HG02981 (cell line): ENCODE data around the gene BRD7.

Experiments used
- ATAC-seq: cut with Tn5 transposase; IDR thresholded peaks from one replicate; pipeline ENCODE4 v1.9.1; 2021; ENCODE audit warnings: mild to moderate bottlenecking, moderate library complexity; ENCODE audit not compliant: unreplicated experiment

Gene BRD7

GRCh38 chr16:50368410-50369132, at the start of gene BRD7:
TSS of gene BRD7 (minus strand) at chr16:50368988. CDS start at chr16:50368774, 214 bp downstream.
- ATAC-seq, result peak; percentile 66

- no peak for ATAC-seq
Observed at GRCh38 chr16:50416388-50416787, 47.6 kb upstream of the BRD7 start.

DNA sequence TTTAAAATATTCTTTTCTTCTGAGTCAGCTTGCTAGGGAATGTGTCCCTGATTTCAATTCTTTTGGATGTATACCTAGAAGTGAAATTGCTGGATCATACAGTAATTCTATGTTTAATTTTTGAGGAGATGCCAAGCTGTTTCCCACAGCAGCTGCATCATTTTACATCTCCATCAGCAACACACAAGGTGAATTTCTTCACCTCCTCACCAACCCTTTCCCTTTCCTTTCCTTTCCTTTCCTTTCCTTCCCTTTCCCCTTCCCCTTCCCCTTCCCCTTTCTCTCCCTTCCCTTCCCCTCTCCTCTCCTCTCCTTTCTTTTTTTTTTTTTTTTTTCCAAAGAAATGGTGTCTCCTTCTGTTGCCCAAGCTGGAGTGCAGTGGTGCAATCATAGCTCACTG, 45.4 kb upstream of the BRD7 start:
- ATAC-seq, result no peak

DNA sequence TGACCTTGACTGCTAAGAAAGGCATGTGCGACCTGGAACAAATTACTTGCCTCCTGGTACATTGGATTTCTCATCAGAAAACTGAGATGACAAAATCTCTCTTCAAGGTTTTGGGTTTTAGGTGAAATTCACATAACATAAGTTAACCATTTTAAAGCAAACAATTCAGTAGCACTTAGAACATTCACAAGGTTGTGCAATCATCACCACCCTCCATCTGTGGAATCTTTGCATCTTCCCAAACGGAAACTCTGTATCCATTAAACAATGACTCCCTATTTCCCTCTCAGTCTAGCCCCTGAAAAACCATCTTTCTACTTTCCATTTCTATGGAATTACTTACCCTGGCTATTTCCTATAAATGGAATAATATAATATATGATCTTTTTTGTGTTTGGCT, 42.2 kb upstream of the BRD7 start:
- no peak for ATAC-seq

DNA sequence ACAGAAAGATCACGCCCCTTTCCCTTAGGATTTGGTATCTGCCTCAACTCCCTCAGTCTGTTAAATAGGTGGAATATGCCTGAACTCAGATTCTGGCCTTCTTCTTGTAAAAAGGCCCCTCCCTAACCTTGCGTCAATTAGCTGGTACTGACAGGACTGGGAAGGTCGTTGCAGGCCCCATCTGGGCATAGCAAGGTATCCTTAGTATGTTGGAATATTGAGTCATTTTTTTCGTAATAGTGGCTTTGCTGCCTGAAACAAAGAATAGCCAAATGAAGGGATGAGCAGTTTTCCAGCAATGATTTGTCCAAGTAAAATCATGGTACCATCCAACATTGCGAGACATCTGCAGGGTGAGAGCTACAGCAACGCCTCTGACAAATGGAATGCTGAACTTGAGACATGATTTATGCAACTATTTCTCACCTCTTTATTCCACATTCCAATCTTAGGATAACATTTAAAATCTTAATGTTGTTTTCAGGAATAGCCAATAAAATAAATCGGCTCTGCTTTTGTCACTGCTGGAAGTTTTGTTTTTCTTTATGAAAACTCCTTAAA, 39.3 kb upstream of the BRD7 start:
- no peak for ATAC-seq

GRCh38 chr16:50407351-50407750, 38.6 kb upstream of the BRD7 start:
- no peak for ATAC-seq

- ATAC-seq, result no peak
Observed at GRCh38 chr16:50403491-50403890, 34.7 kb upstream of the BRD7 start.

DNA sequence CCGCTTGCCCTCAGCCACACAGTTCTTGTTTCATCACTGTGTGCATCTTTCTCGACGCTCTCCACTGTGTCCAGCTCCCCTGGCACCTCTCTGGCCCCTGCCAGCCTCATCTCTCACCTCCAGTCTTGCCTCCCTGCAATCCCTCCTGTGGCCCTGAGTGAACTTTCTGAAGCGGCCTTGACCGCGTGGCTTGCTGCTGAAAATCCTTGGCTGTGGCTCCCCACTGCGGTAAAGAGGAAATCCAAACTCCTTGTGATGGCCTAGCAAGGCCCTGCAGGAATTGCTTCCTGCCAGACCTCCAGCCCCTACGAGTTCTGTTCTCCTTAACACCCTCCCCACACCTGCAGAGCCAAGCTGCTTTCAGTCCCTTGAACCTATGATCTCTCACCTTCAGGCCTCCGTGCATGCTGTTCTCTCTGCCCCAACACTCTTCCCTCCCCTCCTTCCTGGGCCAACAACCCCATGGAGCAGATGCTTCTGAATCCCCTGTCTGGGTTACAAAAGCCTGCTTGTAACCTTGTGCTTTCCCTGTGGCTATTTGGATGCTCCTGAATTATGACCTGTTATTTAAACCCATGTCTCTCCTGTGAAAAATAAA, 33.6 kb upstream of the BRD7 start:
- no peak for ATAC-seq

GRCh38 chr16:50401355-50401754, 32.6 kb upstream of the BRD7 start:
- ATAC-seq, result no peak

DNA sequence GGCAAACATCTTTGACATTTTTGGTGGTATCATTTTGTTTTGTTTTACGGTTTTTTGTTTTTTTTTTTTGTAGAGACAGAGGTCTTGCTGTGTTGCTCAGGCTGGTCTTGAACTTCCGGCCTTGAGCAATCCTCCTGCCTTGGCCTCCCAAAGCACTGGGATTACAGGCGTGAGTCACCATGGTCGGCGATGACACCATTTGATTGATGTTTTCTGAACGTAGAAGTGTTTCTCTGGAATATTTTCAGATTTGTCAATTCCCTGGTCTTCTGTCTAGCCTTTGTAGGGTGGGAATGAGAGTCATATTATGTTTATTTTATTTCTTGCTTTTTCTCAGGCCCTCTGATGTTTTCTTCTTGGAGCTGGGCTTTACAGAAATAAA, 32.2 kb upstream of the BRD7 start:
- ATAC-seq, result no peak

DNA sequence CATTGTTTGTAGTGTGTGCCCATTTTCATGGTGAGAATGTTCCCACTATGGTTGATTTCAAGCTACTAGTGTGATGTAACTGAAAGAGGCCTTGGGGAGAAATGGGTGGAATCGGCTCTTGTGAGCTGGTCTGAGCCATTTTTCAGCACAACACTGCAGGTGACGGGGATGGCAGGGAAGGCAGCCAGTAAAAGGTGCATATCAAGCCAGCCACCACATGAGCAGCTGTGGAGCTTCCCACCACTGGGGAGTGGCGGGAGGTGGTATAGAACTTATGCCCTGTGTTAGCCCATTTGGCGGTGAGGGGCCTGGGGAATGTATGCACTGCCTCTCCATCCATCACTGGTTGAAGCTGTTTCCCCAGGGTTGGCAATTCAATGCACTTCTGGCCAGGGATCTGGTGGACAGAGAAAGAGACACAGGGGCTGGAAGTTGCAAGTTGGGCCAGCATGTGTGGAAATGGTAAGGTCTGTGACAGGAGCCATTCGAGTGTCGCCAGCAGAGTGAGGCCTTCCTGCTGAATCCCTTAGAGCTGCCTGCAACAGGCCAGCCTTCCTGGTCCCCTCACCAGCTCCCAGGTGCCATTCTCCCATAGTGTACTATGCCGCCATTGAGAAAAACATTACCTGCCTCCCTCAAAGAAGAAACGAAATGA, 31.7 kb upstream of the BRD7 start:
- no peak for ATAC-seq

- no peak for ATAC-seq
Observed at GRCh38 chr16:50399411-50399810, 30.6 kb upstream of the BRD7 start.

GRCh38 chr16:50398336-50398735, 29.5 kb upstream of the BRD7 start:
- no peak for ATAC-seq

GRCh38 chr16:50396761-50397535, 28.2 kb upstream of the BRD7 start:
- no peak for ATAC-seq

DNA sequence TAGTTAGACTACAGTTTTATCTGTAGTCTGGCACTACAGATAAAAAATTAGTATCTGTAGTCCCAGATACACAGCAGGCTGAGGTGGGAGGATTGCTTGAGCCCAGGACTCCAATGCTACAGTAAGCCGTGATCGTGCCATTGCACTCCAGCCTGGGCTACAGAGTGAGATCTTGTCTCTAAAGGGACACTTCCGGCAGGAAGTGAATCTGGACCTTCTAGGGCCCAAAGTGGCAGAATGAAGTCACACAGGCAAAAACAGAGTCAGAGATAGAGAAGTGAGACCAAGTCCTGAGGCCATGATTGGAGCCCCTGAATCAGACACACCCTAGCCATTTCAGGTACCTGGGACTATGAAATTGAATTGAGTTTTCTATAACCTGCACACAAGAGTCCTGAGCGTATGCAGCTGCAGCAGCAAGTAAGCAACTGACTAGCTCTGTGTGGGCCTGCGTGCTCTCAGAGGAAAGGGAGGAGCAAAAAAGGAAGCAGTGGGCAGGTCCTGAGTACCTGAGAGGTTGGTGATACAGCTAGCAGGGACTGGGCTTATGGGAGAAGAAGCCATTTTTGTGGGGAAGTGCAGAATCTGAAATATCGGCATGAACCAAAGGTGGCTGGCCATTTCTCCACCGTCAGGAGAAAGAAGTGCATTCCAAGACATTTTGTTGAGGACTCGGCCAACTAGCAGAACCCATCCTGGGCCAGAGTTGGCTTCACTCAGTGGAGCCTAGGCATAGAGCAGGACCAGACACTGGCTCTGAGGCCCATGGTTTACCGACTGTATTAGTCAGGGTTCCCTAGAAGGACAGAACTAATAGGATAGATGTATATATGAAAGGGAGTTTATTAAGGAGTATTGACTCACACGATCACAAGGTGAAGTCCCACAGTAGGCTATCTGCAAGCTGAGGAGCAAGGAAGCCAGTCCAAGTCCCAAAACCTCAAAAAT, 27.2 kb upstream of the BRD7 start:
- no peak for ATAC-seq

DNA sequence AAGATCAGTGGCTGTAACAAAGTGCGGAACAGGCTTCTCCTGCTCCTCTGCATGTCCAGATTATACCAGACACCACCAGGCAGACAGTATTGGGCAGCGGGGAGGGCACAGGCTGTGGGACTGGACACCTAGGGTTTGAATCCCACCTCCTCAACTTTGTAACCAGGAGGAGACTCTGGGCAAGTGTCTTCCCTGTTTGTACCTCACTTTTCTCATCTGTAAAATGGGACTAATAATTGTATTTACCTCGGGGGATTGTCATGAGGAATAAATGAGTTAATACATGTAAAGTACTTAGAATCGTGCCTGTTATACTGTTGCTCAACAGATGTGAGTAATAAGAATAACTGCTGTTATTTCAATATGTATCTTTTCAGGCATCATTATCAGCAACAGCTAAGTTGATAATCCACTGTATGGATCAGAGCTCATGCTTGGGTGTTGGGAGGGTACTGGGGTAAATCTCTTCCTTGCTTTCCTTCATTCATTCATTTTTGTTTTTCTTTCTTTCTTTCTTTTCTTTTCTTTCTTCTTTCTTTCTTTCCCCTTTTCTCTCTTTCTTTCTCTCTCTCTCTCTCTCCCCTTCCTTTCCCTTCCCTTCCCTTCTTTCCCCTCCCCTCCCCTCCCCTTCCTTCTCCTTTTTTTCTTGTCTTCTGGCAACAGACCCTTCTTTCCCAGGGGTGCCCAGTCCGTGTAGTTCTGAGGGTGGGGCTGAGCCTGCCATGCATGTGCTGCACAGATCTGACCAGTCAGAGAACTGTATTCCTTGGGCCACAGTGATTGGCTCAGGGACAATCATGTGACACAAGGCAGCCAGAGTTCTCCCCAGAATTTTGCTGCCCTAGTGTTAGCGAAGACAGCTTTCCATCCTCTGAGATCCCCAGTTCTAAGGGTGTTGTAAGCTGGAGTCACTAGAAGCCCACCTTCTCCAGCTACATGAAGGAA, 25.3 kb upstream of the BRD7 start:
- no peak for ATAC-seq

GRCh38 chr16:50393416-50393815, 24.6 kb upstream of the BRD7 start:
- ATAC-seq, result no peak

GRCh38 chr16:50390914-50391716, 22.3 kb upstream of the BRD7 start:
- ATAC-seq, result no peak
